Suprapubic skin (tissue), 4 donors: Measurements from ENCODE around the gene MECR. TPM values are rescaled to one million over a fixed set of nuclear protein-coding genes. Genes with fewer than 3 reads are reported as not detected.

Experiments
- DNase-seq, 2 donors: peaks; one replicate each; pipeline ENCODE4 v3.0.0-alpha.2; 2019; ENCODE audit warnings: low spot score in 2 of 2
- H3K27ac ChIP-seq: fragments of 200-600 bp; sonication (generic); one replicate; pipeline ENCODE4 v1.5.1; 2019
- H3K27me3 ChIP-seq: fragments of 200-600 bp; sonication (generic); one replicate; pipeline ENCODE4 v1.5.1; 2019
- H3K36me3 ChIP-seq: fragments of 200-600 bp; sonication (generic); one replicate; pipeline ENCODE4 v1.5.1; 2019
- H3K4me1 ChIP-seq: fragments of 200-600 bp; sonication (generic); one replicate; pipeline ENCODE4 v1.5.1; 2019
- H3K4me3 ChIP-seq: fragments of 200-600 bp; sonication (generic); one replicate; pipeline ENCODE4 v1.5.1; 2019; ENCODE audit warnings: mild to moderate bottlenecking
- H3K9me3 ChIP-seq: fragments of 200-600 bp; sonication (generic); one replicate; pipeline ENCODE4 v1.5.1; 2019
- CTCF ChIP-seq, 2 donors: fragments of 200-600 bp in 1 of 2; fragments of 450-650 bp in 1 of 2; sonication (generic) in 1 of 2; IDR thresholded peaks; one replicate each; pipeline ENCODE4 v1.5.1; 2016 to 2019; ENCODE audit warnings: antibody characterized with exemption in 2 of 2, mild to moderate bottlenecking in 1 of 2, moderate library complexity in 1 of 2
- EP300 ChIP-seq: sonication (generic); formaldehyde crosslinking; IDR thresholded peaks from one replicate; pipeline ENCODE4 v1.6.1; 2017; ENCODE audit warnings: antibody characterized with exemption
- POLR2A ChIP-seq, 2 donors: fragments of 450-650 bp; IDR thresholded peaks; one replicate each; pipeline ENCODE4 v1.6.1; 2017; ENCODE audit warnings: antibody characterized with exemption in 2 of 2, mild to moderate bottlenecking in 2 of 2, moderate library complexity in 2 of 2
- POLR2AphosphoS5 ChIP-seq, 3 donors: sonication (generic); formaldehyde crosslinking; IDR thresholded peaks; one replicate each; pipeline ENCODE4 v1.6.1; 2017; ENCODE audit warnings: antibody characterized with exemption in 3 of 3
- WGBS: methylation state at CpG from one replicate; pipeline ENCODE4 v1.1.5; 2018; 5-methylcytosine and 5-hydroxymethylcytosine counted together
- total RNA-seq, 4 donors: library from RNA; depleted of rRNA; stranded (reverse); fragments of >200 nt; gene quantifications; one replicate each; pipeline ENCODE4 v1.1.0, GENCODE V29; 2016

MECR gene
- total RNA-seq, 4 donors from 2014 or later = 23.1 to 39.3 (median 33.6) TPM

- no peak for DNase-seq
- no peak overlapping the region for H3K27ac ChIP-seq
- peaks cover 89% of the 10 kb centered on the region for H3K36me3 ChIP-seq
- 97% methylated on average over 35 of the region's 35 CpGs for WGBS
- TF ChIP-seq POLR2AphosphoS5 (IDR thresholded peaks at IDR 0.05) (no peak), CTCF (IDR thresholded peaks at IDR 0.05) (no peak), EP300 (no peak)
- no peaks in the 10 kb centered on the region for H3K27me3 ChIP-seq
- H3K9me3 ChIP-seq = no peaks in the 10 kb centered on the region
- H3K4me3 ChIP-seq = no peak overlapping the region
- no peaks in the 10 kb centered on the region for H3K4me1 ChIP-seq
Observed at GRCh38 chr1:29148656-29149491, 81.9 kb downstream of the MECR start.

- TF ChIP-seq CTCF (IDR thresholded peaks at IDR 0.05) = no peak
- no peak for TF ChIP-seq POLR2AphosphoS5 (IDR thresholded peaks at IDR 0.05)
- TF ChIP-seq POLR2A (IDR thresholded peaks at IDR 0.05) = no peak
- TF ChIP-seq EP300 = no peak
Observed at GRCh38 chr1:29145739-29146437, 84.8 kb downstream of the MECR start.

GRCh38 chr1:29144178-29144577 lies 86.6 kb downstream of the MECR start:
- no peaks in the 10 kb centered on the region for H3K9me3 ChIP-seq
- no peak for DNase-seq
- peaks cover 46% of the 10 kb centered on the region for H3K36me3 ChIP-seq
- 73% methylated on average over 2 of the region's 2 CpGs for WGBS
- no peak overlapping the region for H3K27ac ChIP-seq
- TF ChIP-seq POLR2AphosphoS5 (IDR thresholded peaks at IDR 0.05) = no peak
- no peak for TF ChIP-seq POLR2A (IDR thresholded peaks at IDR 0.05)
- no peak for TF ChIP-seq EP300
- TF ChIP-seq CTCF (IDR thresholded peaks at IDR 0.05) = no peak
- no peak overlapping the region for H3K4me3 ChIP-seq
- no peaks in the 10 kb centered on the region for H3K4me1 ChIP-seq
- no peaks in the 10 kb centered on the region for H3K27me3 ChIP-seq

More at GRCh38 chr1:29145739-29146437, 84.8 kb downstream of the MECR start:
- Histone ChIP-seq H3K27me3 (no peaks in the 10 kb centered on the region), H3K4me3 (no peak overlapping the region), H3K27ac (no peak overlapping the region), H3K9me3 (no peaks in the 10 kb centered on the region), H3K4me1 (no peaks in the 10 kb centered on the region), H3K36me3 (peaks cover 64% of the 10 kb centered on the region)
- peak in 1 of 2 donors; percentile 8 for DNase-seq
- 57% methylated on average over 8 of the region's 8 CpGs for WGBS

- DNase-seq = no peak
- WGBS = 94% methylated on average over 2 of the region's 2 CpGs
- H3K9me3 ChIP-seq = no peaks in the 10 kb centered on the region
- H3K27ac ChIP-seq = no peak overlapping the region
- no peak for TF ChIP-seq POLR2AphosphoS5 (IDR thresholded peaks at IDR 0.05)
- no peak for TF ChIP-seq POLR2A (IDR thresholded peaks at IDR 0.05)
- no peak for TF ChIP-seq CTCF (IDR thresholded peaks at IDR 0.05)
- TF ChIP-seq EP300 = no peak
- no peaks in the 10 kb centered on the region for H3K4me1 ChIP-seq
- H3K36me3 ChIP-seq = peaks cover 32% of the 10 kb centered on the region
- no peaks in the 10 kb centered on the region for H3K27me3 ChIP-seq
- no peak overlapping the region for H3K4me3 ChIP-seq
Observed at GRCh38 chr1:29142714-29143113, 88.0 kb downstream of the MECR start.

Other genes with a start within 250 kb of the MECR start
- 1 to 10 TPM; 2.5 to 5.7 (median 3.8) TPM for gene TMEM200B, start 107.0 kb downstream of the MECR start, total RNA-seq
- gene SRSF4, start 49.0 kb downstream of the MECR start, total RNA-seq = 10 to 100 TPM; 45.7 to 86.1 (median 60.5) TPM
- gene PTPRU, start 5.6 kb upstream of the MECR start, total RNA-seq = 10 to 100 TPM; 15.0 to 46.7 (median 29.0) TPM